Astrocyte (in vitro differentiated cells and primary cell): ENCODE results near the gene HS6ST2. TPM values are rescaled to one million over a fixed set of nuclear protein-coding genes. Genes with fewer than 3 reads are reported as not detected.

Source experiments
- DNase-seq: peaks from one replicate; pipeline ENCODE4 v3.0.0-alpha.2; 2010; ENCODE audit warnings: low read depth
- FAIRE-seq: peaks from 2 replicates; lab custom pipeline; 2011; peaks lifted over from hg19 to GRCh38; lab: Jason Lieb, UNC
- H2AFZ ChIP-seq: 2 replicates; pipeline ENCODE4 v1.6.0; 2012; ENCODE audit warnings: low read depth, low read length, inconsistent platforms
- H3K27ac ChIP-seq: 2 replicates; pipeline ENCODE4 v1.5.1; 2011; ENCODE audit warnings: low read depth, low read length, inconsistent platforms
- H3K27me3 ChIP-seq: 2 replicates; pipeline ENCODE4 v1.6.0; 2011; ENCODE audit warnings: low read length, inconsistent platforms; ENCODE audit not compliant: insufficient read depth
- H3K36me3 ChIP-seq: 2 replicates; pipeline ENCODE4 v1.5.1; 2011; ENCODE audit warnings: low read length, inconsistent platforms; ENCODE audit not compliant: insufficient read depth
- H3K4me1 ChIP-seq: 2 replicates; pipeline ENCODE4 v1.5.1; 2011; ENCODE audit warnings: low read length, inconsistent platforms; ENCODE audit not compliant: insufficient read depth
- H3K4me2 ChIP-seq: 2 replicates; pipeline ENCODE4 v1.6.0; 2012; ENCODE audit warnings: low read length, inconsistent platforms
- H3K4me3 ChIP-seq: 2 replicates; pipeline ENCODE4 v1.5.1; 2011; ENCODE audit warnings: low read depth, mild to moderate bottlenecking, low read length, inconsistent platforms; ENCODE audit not compliant: insufficient read depth
- H3K79me2 ChIP-seq: 2 replicates; pipeline ENCODE4 v1.6.0; 2012; ENCODE audit warnings: mild to moderate bottlenecking, low read length, inconsistent platforms; ENCODE audit not compliant: insufficient read depth
- H3K9ac ChIP-seq: 2 replicates; pipeline ENCODE4 v1.6.0; 2012; ENCODE audit warnings: mild to moderate bottlenecking, low read length, inconsistent platforms
- H3K9me3 ChIP-seq: 2 replicates; pipeline ENCODE4 v1.5.1; 2012; ENCODE audit warnings: low read depth, mild to moderate bottlenecking, low read length, inconsistent platforms; ENCODE audit not compliant: insufficient read depth
- H4K20me1 ChIP-seq: 2 replicates; pipeline ENCODE4 v1.6.0; 2012; ENCODE audit warnings: low read length, inconsistent platforms; ENCODE audit not compliant: insufficient read depth
- H3K27ac Mint-ChIP-seq: one replicate; pipeline ENCODE4 v1.8.0; 2021; ENCODE audit warnings: mild to moderate bottlenecking, mixed read lengths; ENCODE audit not compliant: unreplicated experiment
- H3K27me3 Mint-ChIP-seq: one replicate; pipeline ENCODE4 v1.8.0; 2021; ENCODE audit warnings: low read depth, mixed read lengths; ENCODE audit not compliant: unreplicated experiment
- H3K36me3 Mint-ChIP-seq: one replicate; pipeline ENCODE4 v1.8.0; 2021; ENCODE audit warnings: low read depth, mixed read lengths; ENCODE audit not compliant: unreplicated experiment
- H3K4me1 Mint-ChIP-seq: one replicate; pipeline ENCODE4 v1.8.0; 2021; ENCODE audit warnings: low read depth, mixed read lengths; ENCODE audit not compliant: unreplicated experiment
- H3K4me3 Mint-ChIP-seq: one replicate; pipeline ENCODE4 v1.8.0; 2021; ENCODE audit warnings: mild to moderate bottlenecking, moderate library complexity, mixed read lengths; ENCODE audit not compliant: unreplicated experiment
- H3K9me3 Mint-ChIP-seq: one replicate; pipeline ENCODE4 v1.8.0; 2021; ENCODE audit warnings: mild to moderate bottlenecking, mixed read lengths; ENCODE audit not compliant: unreplicated experiment
- EZH2 ChIP-seq: IDR thresholded peaks from 2 replicates; pipeline ENCODE4 v1.6.1; 2012; ENCODE audit warnings: mild to moderate bottlenecking, low read length, inconsistent platforms; ENCODE audit not compliant: insufficient read depth
- total RNA-seq: library from RNA; stranded (reverse); gene quantifications from 2 replicates; pipeline ENCODE4 v1.2.1, GENCODE V29; 2021
- TF ChIP-seq, protein P1 (sequence below): IDR thresholded peaks from 2 replicates; pipeline ENCODE4 v1.5.1; 2011; ENCODE audit warnings: low read depth, mild to moderate bottlenecking, inconsistent platforms, low read length, moderate library complexity; ENCODE audit not compliant: insufficient read depth

The HS6ST2 gene
- total RNA-seq, 1 donor from 2014 or later = 12.9 TPM

DNA sequence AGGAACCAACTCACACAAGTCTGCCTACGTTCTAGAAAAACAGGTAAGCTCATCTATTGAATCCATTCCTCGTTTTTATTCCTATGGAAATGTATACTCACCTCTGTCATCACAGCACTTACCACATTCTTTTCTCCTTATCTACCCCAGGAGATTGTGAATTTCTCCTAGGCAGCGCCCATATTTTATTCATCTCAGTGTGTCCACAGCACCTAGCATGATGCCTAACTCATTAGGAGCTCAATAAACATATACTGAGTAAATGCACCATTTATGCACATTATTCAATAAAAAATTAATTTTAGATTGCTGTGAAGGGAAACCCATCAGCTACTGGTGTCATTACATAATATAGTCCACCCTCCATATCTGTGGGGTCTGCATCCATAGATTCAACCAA, 363.4 kb downstream of the HS6ST2 start:
- no peak for DNase-seq
- Histone ChIP-seq H3K79me2 (no peaks in the 10 kb centered on the region), H3K9me3 (no peaks in the 10 kb centered on the region), H3K27ac (no peak overlapping the region), H4K20me1 (no peaks in the 10 kb centered on the region), H3K4me2 (no peak overlapping the region), H3K4me1 (no peaks in the 10 kb centered on the region), H3K27me3 (no peaks in the 10 kb centered on the region), H3K36me3 (no peaks in the 10 kb centered on the region), H3K4me3 (no peak overlapping the region), H3K9ac (no peak overlapping the region), H2AFZ (no peak overlapping the region)
- Mint-ChIP-seq H3K4me1 (no peaks in the 10 kb centered on the region), H3K4me3 (no peak overlapping the region), H3K27ac (no peak overlapping the region), H3K27me3 (peaks cover 2% of the 10 kb centered on the region), H3K36me3 (no peaks in the 10 kb centered on the region), H3K9me3 (no peaks in the 10 kb centered on the region)
- peak; percentile 13 for FAIRE-seq
- TF ChIP-seq, protein P1, sequence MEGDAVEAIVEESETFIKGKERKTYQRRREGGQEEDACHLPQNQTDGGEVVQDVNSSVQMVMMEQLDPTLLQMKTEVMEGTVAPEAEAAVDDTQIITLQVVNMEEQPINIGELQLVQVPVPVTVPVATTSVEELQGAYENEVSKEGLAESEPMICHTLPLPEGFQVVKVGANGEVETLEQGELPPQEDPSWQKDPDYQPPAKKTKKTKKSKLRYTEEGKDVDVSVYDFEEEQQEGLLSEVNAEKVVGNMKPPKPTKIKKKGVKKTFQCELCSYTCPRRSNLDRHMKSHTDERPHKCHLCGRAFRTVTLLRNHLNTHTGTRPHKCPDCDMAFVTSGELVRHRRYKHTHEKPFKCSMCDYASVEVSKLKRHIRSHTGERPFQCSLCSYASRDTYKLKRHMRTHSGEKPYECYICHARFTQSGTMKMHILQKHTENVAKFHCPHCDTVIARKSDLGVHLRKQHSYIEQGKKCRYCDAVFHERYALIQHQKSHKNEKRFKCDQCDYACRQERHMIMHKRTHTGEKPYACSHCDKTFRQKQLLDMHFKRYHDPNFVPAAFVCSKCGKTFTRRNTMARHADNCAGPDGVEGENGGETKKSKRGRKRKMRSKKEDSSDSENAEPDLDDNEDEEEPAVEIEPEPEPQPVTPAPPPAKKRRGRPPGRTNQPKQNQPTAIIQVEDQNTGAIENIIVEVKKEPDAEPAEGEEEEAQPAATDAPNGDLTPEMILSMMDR = no peak
- TF ChIP-seq EZH2 = no peak

DNA sequence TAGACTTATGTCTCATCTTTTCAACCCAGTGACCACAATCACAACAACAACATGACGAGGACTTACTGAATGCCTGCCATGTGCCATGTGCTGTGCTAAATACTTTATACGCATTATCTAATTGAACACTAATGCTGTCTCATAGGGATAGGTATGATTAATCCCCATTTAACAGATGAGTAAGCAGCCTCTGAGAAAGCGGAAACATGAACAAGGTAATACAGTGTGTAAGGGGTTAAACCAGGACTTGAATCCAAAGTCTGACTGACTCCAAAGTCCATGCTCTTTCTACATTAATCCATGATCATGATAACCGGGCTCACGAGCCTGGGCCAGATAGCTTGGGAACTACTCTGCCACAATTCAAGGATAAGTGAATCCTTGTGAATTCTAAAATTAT, 364.3 kb downstream of the HS6ST2 start:
- Histone ChIP-seq H3K9ac (no peak overlapping the region), H3K79me2 (no peaks in the 10 kb centered on the region), H2AFZ (no peak overlapping the region), H3K9me3 (no peaks in the 10 kb centered on the region), H3K27me3 (no peaks in the 10 kb centered on the region), H3K4me2 (no peak overlapping the region), H3K4me1 (no peaks in the 10 kb centered on the region), H4K20me1 (no peaks in the 10 kb centered on the region), H3K27ac (no peak overlapping the region), H3K36me3 (no peaks in the 10 kb centered on the region), H3K4me3 (no peak overlapping the region)
- H3K27me3 Mint-ChIP-seq = peaks cover 2% of the 10 kb centered on the region
- H3K4me3 Mint-ChIP-seq = no peak overlapping the region
- FAIRE-seq (no peak), DNase-seq (peak; percentile 15)
- H3K27ac Mint-ChIP-seq = no peak overlapping the region
- no peaks in the 10 kb centered on the region for H3K9me3 Mint-ChIP-seq
- no peaks in the 10 kb centered on the region for H3K36me3 Mint-ChIP-seq
- H3K4me1 Mint-ChIP-seq = no peaks in the 10 kb centered on the region
- no peak for TF ChIP-seq EZH2
- TF ChIP-seq, protein P1 = no peak

DNA sequence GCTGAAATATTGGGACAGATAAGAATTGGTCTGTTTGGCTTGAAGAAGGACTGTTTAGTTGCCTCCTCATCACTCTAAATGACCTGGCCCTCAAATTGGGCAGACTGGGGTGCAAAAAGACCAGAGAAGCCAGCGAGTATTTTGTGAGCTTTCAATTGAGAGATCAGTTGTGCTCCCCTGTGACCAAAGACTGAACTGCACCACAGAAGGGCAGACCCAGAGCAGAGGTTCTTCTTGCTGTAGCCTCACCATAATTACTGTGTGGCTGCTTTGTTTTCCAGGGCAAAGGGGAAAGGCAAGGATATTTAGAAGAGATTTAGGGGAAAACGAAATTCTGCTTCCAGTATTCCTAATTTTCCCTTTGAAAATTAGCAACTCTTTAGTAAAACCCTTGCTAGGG, 365.5 kb downstream of the HS6ST2 start:
- Histone ChIP-seq H3K9me3 (no peaks in the 10 kb centered on the region), H3K79me2 (no peaks in the 10 kb centered on the region), H3K4me1 (no peaks in the 10 kb centered on the region), H3K27me3 (no peaks in the 10 kb centered on the region), H3K36me3 (no peaks in the 10 kb centered on the region), H2AFZ (no peak overlapping the region), H3K4me2 (no peak overlapping the region), H3K9ac (no peak overlapping the region), H4K20me1 (no peaks in the 10 kb centered on the region), H3K4me3 (no peak overlapping the region), H3K27ac (no peak overlapping the region)
- Mint-ChIP-seq H3K36me3 (no peaks in the 10 kb centered on the region), H3K27me3 (peaks cover 2% of the 10 kb centered on the region), H3K9me3 (no peaks in the 10 kb centered on the region), H3K27ac (no peak overlapping the region), H3K4me1 (no peaks in the 10 kb centered on the region), H3K4me3 (no peak overlapping the region)
- DNase-seq (no peak), FAIRE-seq (no peak)
- TF ChIP-seq, protein P1 = no peak
- TF ChIP-seq EZH2 = no peak
